PC-9 (cell line): ENCODE results near the gene CCNH.

Source experiments
- CTCF ChIP-seq: fragments of 200-600 bp; sonication (generic); conservative IDR thresholded peaks from 2 replicates; pipeline ENCODE4 v1.6.1; 2017; ENCODE audit warnings: mixed run types, antibody characterized with exemption, mild to moderate bottlenecking, moderate library complexity
- EZH2 ChIP-seq: fragments of 200-600 bp; sonication (generic); IDR thresholded peaks from 2 replicates; pipeline ENCODE4 v1.8.0; 2017; ENCODE audit warnings: antibody characterized with exemption, low read depth

- TF ChIP-seq CTCF = no peak
- TF ChIP-seq EZH2 = no peak
Observed at GRCh38 chr5:87433945-87434344, 21.2 kb upstream of the CCNH start.
